Measurements from ENCODE around the gene P2RY8.
"Not testable (repeated sequence)": the region's sequence is repeated elsewhere in the genome, so short reads cannot be mapped to it uniquely, and the experiment has no call there.

The P2RY8 gene

DNA sequence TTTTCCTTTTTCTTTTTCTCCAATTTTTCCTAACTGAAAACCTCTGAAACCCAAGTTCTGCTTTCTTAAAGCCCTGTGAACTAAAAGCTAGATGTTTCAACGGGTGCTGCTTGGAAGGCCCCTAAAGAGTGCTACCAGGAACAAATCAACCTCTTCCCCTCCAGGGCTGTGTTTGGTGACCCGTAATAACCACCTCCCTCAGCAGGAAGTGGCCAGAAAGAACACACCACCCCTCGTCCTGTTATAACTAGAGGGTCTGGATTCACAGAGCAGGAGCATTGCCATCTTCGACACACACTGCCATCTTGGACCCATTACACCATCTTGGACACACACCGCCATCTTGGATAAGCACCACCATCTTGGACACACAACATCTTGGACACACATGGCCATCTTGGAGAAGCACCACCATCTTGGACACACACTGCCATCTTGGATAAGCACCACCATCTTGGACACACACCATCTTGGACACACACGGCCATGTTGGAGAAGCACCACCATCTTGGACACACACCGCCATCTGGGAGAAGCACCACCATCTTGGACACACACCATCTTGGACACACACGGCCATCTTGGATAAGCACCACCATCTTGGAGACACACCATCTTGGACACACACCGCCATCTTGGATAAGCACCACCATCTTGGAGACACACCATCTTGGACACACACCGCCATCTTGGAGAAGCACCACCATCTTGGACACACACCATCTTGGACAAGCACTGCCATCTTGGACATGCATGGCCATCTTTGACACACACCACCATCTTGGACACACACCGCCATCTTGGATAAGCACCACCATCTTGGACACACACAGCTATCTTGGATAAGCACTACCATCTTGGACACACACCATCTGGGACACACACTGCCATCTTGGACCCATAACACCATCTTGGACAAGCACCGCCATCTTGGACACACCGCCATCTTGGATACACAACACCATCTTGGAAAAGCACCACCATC is 89.7 kb downstream of the P2RY8 start:
- not testable (repeated sequence) for H3K27ac Mint-ChIP-seq, ATAC-seq, H3K27me3 Mint-ChIP-seq, H3K4me1 Mint-ChIP-seq, DNase-seq, H3K4me3 Mint-ChIP-seq
- H3K9me3 Mint-ChIP-seq = peaks cover 46% of the 10 kb centered on the region
- H3K36me3 Mint-ChIP-seq (ENCODE audit: low read depth) = peaks cover 64% of the 10 kb centered on the region

DNA sequence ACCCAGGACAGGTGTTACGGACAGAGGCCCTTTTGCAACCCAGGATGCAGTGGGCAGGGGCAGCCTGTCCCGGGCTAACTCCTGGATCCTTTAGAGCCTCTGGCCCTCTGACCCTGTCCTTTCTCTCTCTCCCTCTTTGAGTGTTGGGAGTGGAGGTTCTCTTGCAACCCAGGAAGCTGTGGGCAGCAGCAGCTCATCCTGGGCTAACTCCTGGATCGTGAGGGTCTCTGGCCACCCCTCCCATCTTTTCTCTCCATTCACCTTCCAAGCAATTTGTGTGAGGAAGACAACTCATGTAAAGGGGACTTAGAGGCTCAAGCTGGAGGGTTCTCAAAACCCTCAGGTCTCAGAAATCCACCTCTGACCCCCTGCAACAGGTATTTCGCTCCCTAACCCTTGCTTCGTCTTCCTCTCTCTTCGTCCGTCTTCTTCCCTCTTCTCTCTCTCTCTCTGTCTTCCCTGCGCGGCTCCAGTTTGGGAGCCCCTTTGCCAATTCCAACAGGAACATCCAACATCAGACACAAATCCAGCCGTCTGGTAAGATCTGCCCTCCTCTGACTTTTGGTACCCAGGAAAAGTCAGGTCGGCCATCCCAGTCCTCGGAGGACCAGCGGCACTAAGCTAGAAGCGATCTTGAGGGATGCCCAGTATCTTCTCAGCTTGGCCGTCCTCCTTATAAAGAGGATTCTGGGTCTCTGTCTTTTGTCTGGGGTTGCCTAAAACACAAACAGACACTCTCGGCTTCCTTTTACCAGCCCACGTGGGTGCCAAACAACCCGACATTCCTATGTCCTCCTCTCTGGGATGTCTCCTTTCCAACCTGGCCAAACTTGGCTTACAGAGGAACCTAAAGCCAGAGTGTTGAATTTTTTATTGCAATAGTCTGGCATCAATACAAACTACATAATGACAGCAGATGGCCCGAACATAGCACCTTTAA is 92.2 kb downstream of the P2RY8 start:
- Mint-ChIP-seq H3K36me3 (ENCODE audit: low read depth) (peaks cover 65% of the 10 kb centered on the region), H3K4me3 (no peak overlapping the region), H3K4me1 (peaks cover 2% of the 10 kb centered on the region), H3K9me3 (peaks cover 42% of the 10 kb centered on the region), H3K27ac (no peak overlapping the region), H3K27me3 (no peaks in the 10 kb centered on the region)
- DNase-seq (no peak), ATAC-seq (no peak)

- peaks cover 30% of the 10 kb centered on the region for H3K9me3 Mint-ChIP-seq
- no peak for ATAC-seq
- H3K4me3 Mint-ChIP-seq = no peak overlapping the region
- DNase-seq = no peak
- no peak overlapping the region for H3K27ac Mint-ChIP-seq
- no peaks in the 10 kb centered on the region for H3K4me1 Mint-ChIP-seq
- H3K36me3 Mint-ChIP-seq (ENCODE audit: low read depth) = peaks cover 60% of the 10 kb centered on the region
- no peaks in the 10 kb centered on the region for H3K27me3 Mint-ChIP-seq
Measured at GRCh38 chrX:1443496-1444075, 93.4 kb downstream of the P2RY8 start.

DNA sequence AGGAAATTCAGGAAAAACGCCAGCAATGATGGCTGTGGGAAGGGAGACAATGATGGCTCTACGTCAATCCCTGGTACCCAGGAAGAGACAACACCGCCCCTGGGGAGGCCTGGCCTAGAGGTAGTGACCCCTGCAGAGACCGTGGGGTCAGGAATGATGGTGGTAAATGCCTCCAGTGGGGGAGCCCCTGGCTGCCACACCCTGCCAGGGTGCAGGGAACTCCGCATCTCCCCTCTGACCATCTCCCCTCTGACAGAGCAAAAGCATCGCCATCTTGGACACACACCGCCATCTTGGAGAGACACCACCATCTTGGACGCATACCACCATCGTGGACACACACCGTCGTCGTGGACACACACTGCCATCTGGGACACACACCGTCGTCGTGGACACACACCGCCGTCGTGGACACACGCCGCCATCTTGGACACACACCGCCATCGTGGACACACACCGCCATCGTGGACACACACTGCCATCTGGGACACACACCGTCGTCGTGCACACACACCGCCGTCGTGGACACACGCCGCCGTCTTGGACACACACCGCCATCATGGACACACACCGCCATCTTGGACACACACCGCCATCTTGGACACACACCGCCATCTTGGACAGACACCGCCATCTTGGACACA is 94.1 kb downstream of the P2RY8 start:
- Mint-ChIP-seq H3K9me3 (peaks cover 24% of the 10 kb centered on the region), H3K27me3 (no peaks in the 10 kb centered on the region), H3K4me1 (no peaks in the 10 kb centered on the region), H3K36me3 (ENCODE audit: low read depth) (peaks cover 56% of the 10 kb centered on the region), H3K4me3 (no peak overlapping the region), H3K27ac (no peak overlapping the region)
- DNase-seq = no peak
- ATAC-seq = no peak

GRCh38 chrX:1442016-1442665 is 94.8 kb downstream of the P2RY8 start:
- no peak for DNase-seq
- ATAC-seq = no peak
- H3K4me1 Mint-ChIP-seq = no peaks in the 10 kb centered on the region
- H3K27ac Mint-ChIP-seq = no peak overlapping the region
- no peaks in the 10 kb centered on the region for H3K27me3 Mint-ChIP-seq
- H3K36me3 Mint-ChIP-seq (ENCODE audit: low read depth) = peaks cover 56% of the 10 kb centered on the region
- H3K9me3 Mint-ChIP-seq = peaks cover 18% of the 10 kb centered on the region
- no peak overlapping the region for H3K4me3 Mint-ChIP-seq

GRCh38 chrX:1440506-1440905 is 96.5 kb downstream of the P2RY8 start:
- Mint-ChIP-seq H3K4me3 (no peak overlapping the region), H3K27ac (no peak overlapping the region), H3K4me1 (no peaks in the 10 kb centered on the region), H3K9me3 (peaks cover 13% of the 10 kb centered on the region), H3K27me3 (no peaks in the 10 kb centered on the region), H3K36me3 (ENCODE audit: low read depth) (peaks cover 58% of the 10 kb centered on the region)
- no peak for DNase-seq
- ATAC-seq = no peak

- no peak overlapping the region for H3K27ac Mint-ChIP-seq
- H3K27me3 Mint-ChIP-seq = no peaks in the 10 kb centered on the region
- ATAC-seq = no peak
- DNase-seq = no peak
- H3K4me3 Mint-ChIP-seq = no peak overlapping the region
- no peaks in the 10 kb centered on the region for H3K4me1 Mint-ChIP-seq
- H3K36me3 Mint-ChIP-seq (ENCODE audit: low read depth) = peaks cover 41% of the 10 kb centered on the region
- no peaks in the 10 kb centered on the region for H3K9me3 Mint-ChIP-seq
Measured at GRCh38 chrX:1435241-1435895, 101.6 kb downstream of the P2RY8 start.

DNA sequence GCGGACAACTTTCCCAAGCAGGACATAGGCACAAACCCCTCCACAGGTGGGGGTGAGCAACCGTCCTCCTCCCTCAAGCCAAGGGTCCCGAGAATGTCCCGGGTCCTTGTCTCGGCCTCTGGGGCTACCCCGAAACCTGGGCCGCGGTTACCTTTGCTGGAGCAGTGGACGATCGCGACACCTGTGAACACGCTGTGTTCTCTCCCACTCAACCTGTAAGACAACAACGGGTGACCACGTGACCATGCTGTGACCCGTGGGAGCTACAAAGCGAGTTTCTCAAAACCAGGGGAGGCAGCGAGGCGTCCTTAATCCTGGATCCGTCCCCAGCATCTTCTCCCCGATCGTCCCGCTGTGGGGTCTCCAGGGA is 102.1 kb downstream of the P2RY8 start:
- H3K27me3 Mint-ChIP-seq = no peaks in the 10 kb centered on the region
- peaks cover 38% of the 10 kb centered on the region for H3K36me3 Mint-ChIP-seq (ENCODE audit: low read depth)
- no peaks in the 10 kb centered on the region for H3K4me1 Mint-ChIP-seq
- H3K27ac Mint-ChIP-seq = no peak overlapping the region
- no peaks in the 10 kb centered on the region for H3K9me3 Mint-ChIP-seq
- no peak for ATAC-seq
- H3K4me3 Mint-ChIP-seq = no peak overlapping the region
- no peak for DNase-seq

- H3K4me1 Mint-ChIP-seq = no peaks in the 10 kb centered on the region
- H3K27me3 Mint-ChIP-seq = no peaks in the 10 kb centered on the region
- DNase-seq = no peak
- H3K9me3 Mint-ChIP-seq = no peaks in the 10 kb centered on the region
- H3K4me3 Mint-ChIP-seq = no peak overlapping the region
- ATAC-seq = no peak
- peaks cover 33% of the 10 kb centered on the region for H3K36me3 Mint-ChIP-seq (ENCODE audit: low read depth)
- no peak overlapping the region for H3K27ac Mint-ChIP-seq
Measured at GRCh38 chrX:1433646-1434357, 103.2 kb downstream of the P2RY8 start.

DNA sequence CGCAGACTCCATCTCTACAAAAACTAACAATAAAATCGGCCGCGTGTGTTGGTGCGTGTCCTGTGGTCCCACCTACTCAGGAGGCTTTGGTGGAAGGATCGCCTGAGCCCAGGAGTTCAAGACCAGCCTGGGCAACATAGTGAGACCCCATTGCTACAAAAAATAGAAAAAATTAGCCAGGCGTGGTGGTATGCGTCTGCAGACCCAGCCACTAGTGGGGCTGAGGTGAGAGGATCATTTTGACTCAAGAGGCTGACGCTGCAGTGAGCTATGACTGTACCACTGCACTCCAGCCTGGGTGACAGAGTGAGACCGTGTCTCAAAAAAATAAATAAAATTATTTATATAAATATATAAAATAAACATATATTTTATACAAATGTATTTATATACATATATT is 106.5 kb downstream of the P2RY8 start:
- peak; percentile 56 for ATAC-seq
- no peak for DNase-seq
- Mint-ChIP-seq H3K36me3 (ENCODE audit: low read depth) (peaks cover 15% of the 10 kb centered on the region), H3K27me3 (no peaks in the 10 kb centered on the region), H3K9me3 (no peaks in the 10 kb centered on the region), H3K4me1 (no peaks in the 10 kb centered on the region), H3K27ac (no peak overlapping the region), H3K4me3 (no peak overlapping the region)

- DNase-seq (no peak), ATAC-seq (no peak)
- Mint-ChIP-seq H3K27me3 (no peaks in the 10 kb centered on the region), H3K9me3 (peaks cover 10% of the 10 kb centered on the region), H3K4me1 (no peaks in the 10 kb centered on the region), H3K36me3 (ENCODE audit: low read depth) (peaks cover 31% of the 10 kb centered on the region), H3K4me3 (no peak overlapping the region), H3K27ac (no peak overlapping the region)
Measured at GRCh38 chrX:1427756-1428155, 109.2 kb downstream of the P2RY8 start.

GRCh38 chrX:1426321-1426720 is 110.7 kb downstream of the P2RY8 start:
- Mint-ChIP-seq H3K9me3 (peaks cover 13% of the 10 kb centered on the region), H3K36me3 (ENCODE audit: low read depth) (peaks cover 43% of the 10 kb centered on the region)
- H3K4me1 Mint-ChIP-seq, DNase-seq, H3K27me3 Mint-ChIP-seq, ATAC-seq, H3K27ac Mint-ChIP-seq, H3K4me3 Mint-ChIP-seq: not testable (repeated sequence)

- Mint-ChIP-seq H3K4me3 (no peak overlapping the region), H3K36me3 (ENCODE audit: low read depth) (peaks cover 51% of the 10 kb centered on the region), H3K27me3 (no peaks in the 10 kb centered on the region), H3K27ac (no peak overlapping the region), H3K9me3 (peaks cover 13% of the 10 kb centered on the region), H3K4me1 (no peaks in the 10 kb centered on the region)
- ATAC-seq = no peak
- DNase-seq = no peak
Measured at GRCh38 chrX:1425381-1425780, 111.6 kb downstream of the P2RY8 start.
